GM19239 (cell line): ENCODE data around the gene SALL3.
"Not testable (repeated sequence)": the region's sequence is repeated elsewhere in the genome, so short reads cannot be mapped to it uniquely, and the experiment has no call there.

Experiments used
- DNase-seq: peaks from one replicate; pipeline ENCODE4 v3.0.0; 2011; ENCODE audit warnings: low spot score; ENCODE audit not compliant: insufficient read length
- FAIRE-seq: peaks from 2 replicates; lab custom pipeline; 2011; peaks lifted over from hg19 to GRCh38; lab: Jason Lieb, UNC

SALL3 gene

DNA sequence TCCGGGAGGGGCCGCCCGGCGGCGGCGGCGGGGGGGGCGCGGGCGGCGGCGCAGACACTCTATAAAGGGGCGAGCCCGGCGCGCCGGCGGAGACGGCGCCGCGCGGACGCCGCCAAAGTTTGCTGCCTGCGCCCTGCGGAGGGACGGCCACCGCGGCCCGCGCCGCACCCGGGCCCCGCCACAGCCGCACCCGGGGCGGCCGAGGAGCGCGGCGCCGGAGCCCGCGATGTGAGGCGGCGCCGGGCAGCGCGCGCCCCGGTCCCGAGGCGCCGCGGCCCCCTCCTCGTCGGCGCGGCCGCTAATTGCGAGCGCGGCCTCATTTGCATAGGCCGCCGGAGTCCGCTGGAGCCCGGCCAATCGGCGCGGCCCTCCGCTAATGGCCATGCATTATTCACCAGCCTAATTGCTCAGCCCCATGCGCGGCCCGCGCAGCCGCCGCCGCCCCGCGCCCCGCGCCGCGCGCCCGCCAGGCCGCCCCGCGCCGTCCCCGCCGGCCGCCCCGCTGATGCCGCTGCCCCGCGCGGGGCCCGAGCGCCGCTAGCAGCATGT lies at the start of gene SALL3:
SALL3 (plus strand) TSS at position 89 of the 549 bp plus-strand sequence; CDS start at position 546, 457 bp downstream.
- FAIRE-seq (no peak), DNase-seq (no peak)

GRCh38 chr18:78932281-78932680 lies 47.3 kb upstream of the SALL3 start:
- DNase-seq (no peak), FAIRE-seq (no peak)

DNA sequence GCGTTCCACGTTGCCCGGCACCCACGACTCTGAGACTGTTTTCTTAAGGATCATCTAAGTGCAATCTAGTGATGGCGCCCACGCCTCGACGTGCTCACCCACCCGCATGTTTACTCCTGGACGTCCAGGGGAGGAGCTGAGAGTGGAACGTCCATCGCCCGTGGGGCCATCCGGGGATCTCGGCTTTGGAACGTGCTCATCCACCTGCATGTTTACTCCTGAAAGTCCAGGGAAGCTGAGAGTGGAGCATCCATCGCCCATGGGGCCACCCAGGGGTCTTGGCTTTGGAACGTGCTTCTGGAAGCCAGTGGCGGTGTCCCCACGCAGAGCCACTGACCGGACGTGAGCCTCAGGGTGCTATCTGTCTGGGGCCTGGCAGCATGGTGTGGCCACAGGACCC lies 45.6 kb upstream of the SALL3 start:
- no peak for DNase-seq
- no peak for FAIRE-seq

- DNase-seq (no peak), FAIRE-seq (no peak)
These were observed 44.9 kb upstream of the SALL3 start for GRCh38 chr18:78934551-78935225.

GRCh38 chr18:78935406-78935805 lies 44.2 kb upstream of the SALL3 start:
- DNase-seq (no peak), FAIRE-seq (no peak)

DNA sequence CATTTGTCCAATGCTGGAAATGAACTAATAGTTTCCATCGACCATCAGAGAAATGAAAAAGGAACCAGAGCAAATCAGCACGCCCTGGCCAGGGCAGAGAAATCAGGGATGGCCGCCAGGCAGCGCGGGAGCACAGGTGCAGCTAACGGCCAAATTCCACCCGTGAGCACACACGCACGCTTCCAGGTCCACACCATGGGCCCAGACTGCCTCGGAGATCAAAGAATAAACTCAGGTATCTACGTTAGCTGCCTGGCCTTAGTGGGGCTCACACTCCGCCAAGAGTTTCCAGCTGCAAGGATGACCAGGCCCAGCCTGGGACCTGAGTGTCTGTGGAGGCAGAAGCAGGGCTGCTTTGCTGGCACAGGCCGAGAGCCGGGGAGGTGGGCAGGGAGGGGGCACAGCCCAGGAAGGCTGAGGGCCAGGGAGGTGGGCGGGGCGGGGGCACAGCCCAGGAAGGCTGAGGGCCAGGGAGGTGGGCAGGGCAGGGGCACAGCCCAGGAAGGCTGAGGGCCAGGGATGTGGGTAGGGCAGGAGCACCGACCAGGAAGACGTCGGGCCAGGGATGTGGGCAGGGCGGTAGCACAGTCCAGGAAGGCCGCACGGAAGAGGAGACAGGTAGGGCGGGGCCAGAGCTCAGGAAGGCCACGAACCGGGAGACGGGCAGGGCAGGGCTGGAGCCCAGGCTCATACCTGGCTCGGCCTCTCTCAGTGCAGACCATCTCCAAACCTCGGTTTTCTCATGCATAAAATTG lies 43.2 kb upstream of the SALL3 start:
- FAIRE-seq = no peak
- DNase-seq = no peak

DNA sequence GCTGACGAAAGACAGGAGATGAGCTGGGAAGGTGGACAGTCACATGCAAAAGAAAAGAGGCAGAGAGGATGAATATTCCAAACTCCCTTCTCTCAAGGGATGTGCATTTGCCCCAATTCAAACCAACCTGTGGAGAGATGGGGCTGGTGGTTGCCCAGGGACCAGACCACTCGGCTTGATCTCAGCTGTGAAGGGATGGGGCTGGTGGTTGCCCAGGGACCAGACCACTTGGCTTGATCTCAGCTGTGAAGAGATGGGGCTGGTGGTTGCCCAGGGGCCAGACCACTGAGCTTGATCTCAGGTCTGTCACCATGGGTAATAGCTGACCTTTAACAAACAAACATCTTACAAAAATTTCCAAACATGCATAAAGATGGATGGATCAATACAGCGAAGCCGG lies 42.5 kb upstream of the SALL3 start:
- no peak for FAIRE-seq
- no peak for DNase-seq

DNA sequence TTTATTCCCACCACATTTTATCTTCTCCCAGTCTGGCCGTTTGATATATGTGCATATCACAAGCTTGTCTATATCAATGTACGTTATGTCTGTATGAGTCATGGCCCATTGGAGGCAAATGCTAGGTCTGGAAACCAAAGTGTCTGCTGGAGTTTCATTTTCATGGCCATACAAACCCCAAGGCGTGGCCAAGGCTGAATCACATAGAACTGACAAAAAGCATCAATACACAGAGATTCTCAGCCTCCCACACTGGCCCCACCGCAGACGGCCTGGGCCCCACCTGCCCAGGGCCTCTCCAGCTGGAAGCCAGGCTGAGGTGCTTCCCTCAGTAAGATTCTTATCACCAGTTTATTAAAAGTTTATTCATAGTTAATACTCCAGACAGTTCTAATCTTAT lies 40.5 kb upstream of the SALL3 start:
- DNase-seq = no peak
- no peak for FAIRE-seq

DNA sequence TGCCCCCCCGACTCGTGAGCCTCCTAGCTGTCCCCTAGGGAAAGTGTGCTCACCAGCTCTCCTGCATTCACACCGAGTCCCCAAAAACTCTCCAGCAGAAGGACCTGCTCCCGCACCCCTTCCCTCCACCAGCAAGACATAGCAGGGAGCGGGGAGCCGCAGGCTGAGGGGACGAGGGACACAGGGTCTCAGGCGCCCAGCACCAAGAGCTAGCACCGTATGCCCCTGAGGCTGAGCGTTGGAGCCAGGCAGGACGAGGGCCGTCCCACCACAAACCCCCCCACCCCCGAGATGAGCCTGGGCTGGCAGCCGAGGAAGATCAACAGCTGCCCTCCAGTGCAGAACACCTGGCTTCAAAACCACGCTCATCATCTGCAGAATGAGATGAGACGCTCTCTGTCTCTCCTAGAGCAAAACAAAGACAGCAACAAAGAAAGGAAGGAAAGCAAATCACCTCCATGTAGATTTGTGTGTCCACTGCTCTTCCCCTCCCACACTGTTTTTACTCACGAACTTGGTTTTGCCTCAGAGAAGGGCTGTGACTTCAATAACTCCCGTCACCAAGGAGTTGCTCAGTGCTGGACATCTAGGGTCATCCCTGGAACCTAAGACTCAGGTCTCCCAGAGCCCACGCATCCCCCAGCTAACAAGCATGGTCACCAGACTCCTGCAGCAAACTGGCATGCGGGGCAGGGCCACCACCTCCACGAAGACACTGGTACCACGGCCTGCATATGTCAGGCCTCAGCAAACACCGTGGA lies 39.7 kb upstream of the SALL3 start:
- FAIRE-seq (no peak), DNase-seq (no peak)

DNA sequence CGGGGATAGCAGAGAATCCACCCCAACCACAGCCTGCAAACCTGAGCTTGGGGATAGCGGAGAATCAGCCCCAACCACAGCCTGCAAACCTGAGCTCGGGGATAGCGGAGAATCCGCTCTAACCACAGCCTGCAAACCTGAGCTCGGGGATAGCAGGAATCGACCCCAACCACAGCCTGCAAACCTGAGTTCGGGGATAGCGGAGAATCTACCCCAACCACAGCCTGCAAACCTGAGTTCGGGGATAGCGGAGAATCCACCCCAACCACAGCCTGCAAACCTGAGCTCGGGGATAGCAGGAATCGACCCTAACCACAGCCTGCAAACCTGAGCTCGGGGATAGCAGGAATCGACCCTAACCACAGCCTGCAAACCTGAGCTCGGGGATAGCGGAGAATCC lies 37.4 kb upstream of the SALL3 start:
- FAIRE-seq, DNase-seq: not testable (repeated sequence)

GRCh38 chr18:78945628-78946027 lies 34.0 kb upstream of the SALL3 start:
- FAIRE-seq = no peak

GRCh38 chr18:78947291-78947690 lies 32.3 kb upstream of the SALL3 start:
- no peak for FAIRE-seq

More at GRCh38 chr18:78945628-78946027, 34.0 kb upstream of the SALL3 start:
- DNase-seq = no peak

DNA sequence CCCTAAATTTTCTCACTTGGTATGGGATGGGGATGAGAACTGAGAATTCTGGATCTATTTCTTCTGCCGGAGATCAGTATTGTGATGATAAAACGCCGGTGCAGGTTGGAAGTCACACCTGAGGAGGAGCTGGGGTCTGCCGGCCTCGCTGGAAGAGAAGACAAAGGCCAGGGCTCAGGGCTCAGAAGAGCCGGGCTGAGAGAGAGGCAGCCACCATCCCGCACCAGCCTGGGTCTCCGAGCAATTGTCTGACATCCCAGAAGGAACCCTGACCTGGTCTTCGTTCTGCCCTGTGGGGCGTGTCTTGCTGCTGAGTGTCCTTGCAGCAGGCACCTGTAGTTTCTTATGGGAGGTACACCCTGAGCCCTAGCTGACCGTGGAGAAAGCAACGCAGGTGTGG lies 31.4 kb upstream of the SALL3 start:
- no peak for FAIRE-seq
- no peak for DNase-seq

More at GRCh38 chr18:78947291-78947690, 32.3 kb upstream of the SALL3 start:
- DNase-seq = no peak

DNA sequence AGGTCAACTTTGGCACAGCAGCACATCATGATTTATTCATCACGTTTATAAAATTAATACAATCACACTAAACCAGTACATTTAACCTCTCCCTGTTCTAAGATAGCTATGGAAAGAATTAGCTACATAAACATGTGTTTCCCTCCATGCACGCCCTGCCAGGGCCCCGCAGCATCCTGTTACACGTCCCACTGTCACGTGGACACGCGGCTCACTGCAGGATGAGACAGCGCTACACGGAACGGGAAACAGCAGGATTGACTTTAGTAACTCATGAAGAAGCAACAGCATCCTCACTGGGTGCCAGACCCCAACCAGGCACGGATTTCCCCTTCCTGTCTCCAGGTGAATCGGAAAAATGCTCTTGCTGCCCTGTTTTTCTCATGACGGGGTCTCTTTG lies 30.9 kb upstream of the SALL3 start:
- DNase-seq = no peak
- no peak for FAIRE-seq

- no peak for DNase-seq
- FAIRE-seq = no peak
These were observed 30.4 kb upstream of the SALL3 start for GRCh38 chr18:78949216-78949615.

DNA sequence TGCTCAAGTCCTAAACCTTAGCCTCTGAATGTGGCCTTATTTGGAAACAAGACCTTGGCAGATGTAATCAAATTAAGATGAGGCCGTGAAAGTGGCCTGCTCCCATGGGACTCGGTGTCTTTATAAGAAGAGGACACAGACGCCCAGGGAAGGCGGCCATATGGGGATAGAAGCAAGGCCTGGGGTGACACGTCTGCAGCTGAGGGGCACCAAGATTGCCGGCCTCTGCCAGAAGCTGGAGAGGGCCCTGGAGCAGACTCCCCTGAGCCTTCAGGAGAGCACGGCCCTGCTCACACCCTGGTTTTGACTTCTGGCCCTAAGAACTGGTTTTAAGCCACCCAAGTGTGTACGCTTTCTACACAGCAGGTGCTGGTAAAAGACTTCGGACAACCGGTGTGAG lies 29.2 kb upstream of the SALL3 start:
- FAIRE-seq = no peak

DNA sequence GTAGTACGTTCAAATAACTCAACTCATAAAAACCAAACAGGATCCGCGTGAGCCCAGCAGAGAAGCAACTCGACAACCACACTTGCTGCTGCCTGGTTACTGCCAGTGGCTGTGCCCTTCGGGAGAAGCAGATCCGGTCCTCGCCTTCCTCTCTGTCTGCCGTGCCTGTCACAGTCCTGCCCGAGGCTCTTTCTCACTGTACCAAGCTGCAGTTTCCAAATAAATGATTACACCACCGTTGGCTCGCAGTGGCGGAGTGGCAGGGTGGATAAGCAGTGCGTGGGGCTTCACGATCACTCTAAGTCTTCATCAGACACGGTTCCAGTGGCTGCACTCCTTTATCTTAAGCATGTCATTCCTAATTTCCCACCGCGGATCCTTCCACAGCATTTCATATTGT lies 26.1 kb upstream of the SALL3 start:
- DNase-seq (no peak), FAIRE-seq (no peak)

More for the DNA sequence above, 29.2 kb upstream of the SALL3 start:
- DNase-seq = no peak

DNA sequence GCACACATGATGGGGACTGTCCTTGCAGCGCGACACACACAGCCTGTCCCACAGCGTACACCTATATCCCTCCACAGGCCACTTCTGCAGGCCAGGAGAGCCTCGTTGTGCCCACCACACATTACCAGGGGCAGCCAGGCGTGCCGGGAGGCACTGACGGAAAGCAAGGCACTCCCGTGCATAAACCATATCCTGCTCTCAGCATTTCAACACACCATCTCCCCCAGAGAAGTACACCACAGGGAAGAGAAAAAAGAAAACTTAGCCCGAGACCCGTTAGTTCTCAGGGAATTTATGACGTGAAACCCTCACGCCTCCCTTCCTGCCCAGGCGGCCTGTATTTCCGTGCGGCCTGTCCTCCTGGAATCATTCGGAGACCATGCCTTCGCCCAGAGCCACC lies 24.6 kb upstream of the SALL3 start:
- DNase-seq (no peak), FAIRE-seq (no peak)

- no peak for FAIRE-seq
- no peak for DNase-seq
These were observed 22.5 kb upstream of the SALL3 start for GRCh38 chr18:78957140-78957539.

- FAIRE-seq (no peak), DNase-seq (no peak)
These were observed 18.9 kb upstream of the SALL3 start for GRCh38 chr18:78960709-78961108.

DNA sequence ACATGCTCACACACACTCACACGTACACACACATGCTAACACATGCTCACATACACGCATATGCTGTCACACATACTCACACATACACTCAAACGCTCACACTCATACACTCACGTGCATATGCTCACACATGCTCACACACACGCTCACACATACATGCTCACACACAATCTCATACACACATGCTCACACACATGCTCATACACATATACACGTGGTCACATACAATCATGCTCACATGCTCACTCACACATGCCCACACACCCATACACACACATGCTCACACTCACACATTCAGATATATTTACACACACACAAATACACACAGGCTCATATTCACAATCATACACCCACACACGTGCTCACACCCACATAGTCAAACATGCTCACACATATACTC lies 17.5 kb upstream of the SALL3 start:
- FAIRE-seq (no peak), DNase-seq (no peak)
